HT1080 (cell line): Measurements from ENCODE around the gene LDHAL6B. TPM values are rescaled to one million over a fixed set of nuclear protein-coding genes. Genes with fewer than 3 reads are reported as not detected.

Experiments
- DNase-seq: peaks from one replicate; pipeline ENCODE4 v3.0.0-alpha.2; 2015; ENCODE audit warnings: low read depth
- small RNA-seq: library from RNA; depleted of rRNA; stranded (forward); fragments of <200 nt; gene quantifications from one replicate; pipeline ENCODE3, GENCODE V24; 2014
- total RNA-seq: library from RNA; depleted of rRNA; stranded (reverse); fragments of >200 nt; shearing (Covaris generic); gene quantifications from 2 replicates; pipeline ENCODE4 v1.2.3, GENCODE V29; 2014; rRNA removed

Gene LDHAL6B
- total RNA-seq, 1 experiment from 2014 or later = not detected

GRCh38 chr15:59249816-59250215 is 43.2 kb downstream of the LDHAL6B start:
- no peak for DNase-seq

- no peak for DNase-seq
Observed at GRCh38 chr15:59250249-59250648, 43.6 kb downstream of the LDHAL6B start.

GRCh38 chr15:59251001-59251845 is 44.6 kb downstream of the LDHAL6B start:
- no peak for DNase-seq

GRCh38 chr15:59252137-59252536 is 45.5 kb downstream of the LDHAL6B start:
- no peak for DNase-seq

GRCh38 chr15:59255680-59256336 is 49.2 kb downstream of the LDHAL6B start:
- no peak for DNase-seq

GRCh38 chr15:59256482-59256881 is 49.8 kb downstream of the LDHAL6B start:
- DNase-seq = no peak

GRCh38 chr15:59257140-59257539 is 50.5 kb downstream of the LDHAL6B start:
- DNase-seq = no peak

Small RNA genes within 50 kb of the gene (small RNA-seq; reads per million reads assigned to genes)
- gene MIR2116 = 0.09 reads per million
- not detected for gene RNU4-80P

Other genes starting within 250 kb of the LDHAL6B start
- gene RNF111, start 219.2 kb upstream of the LDHAL6B start, total RNA-seq = 12.9 and 17.6 TPM in 2 replicates
- gene CCNB2, start 101.7 kb upstream of the LDHAL6B start, total RNA-seq = 92.3 and 116 TPM in 2 replicates
- gene MYO1E, start 166.0 kb downstream of the LDHAL6B start, total RNA-seq = 20.2 and 32.0 TPM in 2 replicates
- 4.1 and 5.0 TPM in 2 replicates for gene FAM81A, start 231.3 kb downstream of the LDHAL6B start, total RNA-seq